Eye (tissue), 1 donor: ENCODE measurements around the gene SMARCC1.
"Not testable (repeated sequence)": the region's sequence is repeated elsewhere in the genome, so short reads cannot be mapped to it uniquely, and the experiment has no call there.

Experiments
- DNase-seq: peaks from one replicate; pipeline ENCODE4 v3.0.0-alpha.2; 2015

The SMARCC1 gene

GRCh38 chr3:47781685-47782445 lies at the start of gene SMARCC1:
SMARCC1 (minus strand) TSS chr3:47781893; CDS start chr3:47781797, 96 bp downstream.
- DNase-seq = peak; percentile 99

GRCh38 chr3:47829482-47829881 lies 47.8 kb upstream of the SMARCC1 start:
- DNase-seq = not testable (repeated sequence)

- no peak for DNase-seq
These were observed 43.9 kb upstream of the SMARCC1 start for GRCh38 chr3:47825590-47825989.

- DNase-seq = peak; percentile 92
These were observed 43.1 kb upstream of the SMARCC1 start for GRCh38 chr3:47824541-47825473.

GRCh38 chr3:47817609-47818008 lies 35.9 kb upstream of the SMARCC1 start:
- no peak for DNase-seq

- no peak for DNase-seq
These were observed 32.0 kb upstream of the SMARCC1 start for GRCh38 chr3:47813551-47814177.

- DNase-seq = no peak
These were observed 22.9 kb upstream of the SMARCC1 start for GRCh38 chr3:47804577-47804976.

GRCh38 chr3:47803480-47804025 lies 21.9 kb upstream of the SMARCC1 start:
- peak; percentile 90 for DNase-seq

- DNase-seq = peak; percentile 96
These were observed 21.2 kb upstream of the SMARCC1 start, which contains the start of gene DHX30 for GRCh38 chr3:47802734-47803479. DHX30 (plus strand) TSS chr3:47803138; CDS start chr3:47810684, 7,546 bp downstream.

GRCh38 chr3:47799733-47800132 lies 18.0 kb upstream of the SMARCC1 start:
- DNase-seq = no peak

- DNase-seq = no peak
These were observed 12.9 kb upstream of the SMARCC1 start for GRCh38 chr3:47794544-47794943.

- no peak for DNase-seq
These were observed 11.0 kb upstream of the SMARCC1 start for GRCh38 chr3:47792699-47793098.

- no peak for DNase-seq
These were observed 9.6 kb upstream of the SMARCC1 start for GRCh38 chr3:47791193-47791855.

GRCh38 chr3:47783673-47784072 lies 2.0 kb upstream of the SMARCC1 start:
- DNase-seq = no peak

GRCh38 chr3:47782446-47783308 lies 984 bp upstream of the SMARCC1 start:
- no peak for DNase-seq

GRCh38 chr3:47780741-47781684 lies 680 bp downstream of the SMARCC1 start:
- peak; percentile 87 for DNase-seq

- DNase-seq = no peak
These were observed 2.9 kb downstream of the SMARCC1 start for GRCh38 chr3:47778746-47779145.

- no peak for DNase-seq
These were observed 8.9 kb downstream of the SMARCC1 start for GRCh38 chr3:47772788-47773187.

- no peak for DNase-seq
These were observed 9.6 kb downstream of the SMARCC1 start for GRCh38 chr3:47772047-47772446.
